Measurements from ENCODE around the gene ELAVL4.

The ELAVL4 gene

DNA sequence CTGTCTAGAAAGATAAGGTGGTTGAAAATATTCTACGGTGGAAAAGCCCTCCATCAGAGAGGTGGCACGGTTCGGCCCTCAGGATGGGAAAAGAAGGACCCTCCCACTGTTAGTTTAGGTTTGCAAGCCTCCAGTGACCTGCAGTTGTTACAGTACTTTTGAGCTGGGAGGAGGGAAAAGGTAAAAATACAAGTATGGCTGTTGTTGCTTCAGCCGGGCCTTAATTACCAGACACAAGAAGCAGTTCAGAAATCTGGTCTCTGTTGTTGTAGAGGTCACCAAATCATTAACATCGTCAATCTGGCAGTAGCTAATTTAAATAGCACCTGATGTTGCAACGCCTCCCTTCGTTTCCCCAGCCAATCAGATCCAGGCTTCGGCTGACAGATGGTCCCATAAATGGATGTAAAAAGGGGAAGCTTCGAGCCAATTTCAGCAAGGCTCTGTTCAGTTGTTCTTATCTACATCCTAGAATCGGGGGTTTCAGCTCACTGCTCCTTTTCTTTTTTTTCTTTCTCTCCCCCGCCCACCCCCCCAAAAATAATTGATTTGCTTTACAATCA lies at the start of gene ELAVL4:
Gene ELAVL4 (plus strand): TSS at position 424 of the 563 bp plus-strand sequence. CDS start 270 bp downstream, outside the sequence.
- peak; percentile 74 for DNase-seq

DNA sequence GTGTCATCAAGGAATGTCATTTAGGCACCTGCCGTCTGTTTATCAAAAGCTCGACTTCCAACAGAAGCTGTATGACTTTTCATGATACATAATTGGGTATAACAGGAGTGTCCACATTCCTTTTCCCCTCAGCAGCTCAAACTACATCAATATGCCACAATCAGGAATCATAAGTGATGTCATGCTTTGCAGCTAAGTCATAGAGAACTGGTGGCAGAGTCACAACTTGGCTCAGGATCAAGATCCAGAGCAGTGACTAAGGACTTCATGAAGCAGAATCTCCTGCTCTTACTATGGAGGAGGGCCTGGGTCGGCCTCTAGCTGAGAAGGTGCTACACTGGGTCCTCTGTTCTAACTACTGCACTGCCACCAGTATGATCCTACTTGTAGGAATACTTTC lies 48.4 kb upstream of the ELAVL4 start:
- no peak for DNase-seq

DNA sequence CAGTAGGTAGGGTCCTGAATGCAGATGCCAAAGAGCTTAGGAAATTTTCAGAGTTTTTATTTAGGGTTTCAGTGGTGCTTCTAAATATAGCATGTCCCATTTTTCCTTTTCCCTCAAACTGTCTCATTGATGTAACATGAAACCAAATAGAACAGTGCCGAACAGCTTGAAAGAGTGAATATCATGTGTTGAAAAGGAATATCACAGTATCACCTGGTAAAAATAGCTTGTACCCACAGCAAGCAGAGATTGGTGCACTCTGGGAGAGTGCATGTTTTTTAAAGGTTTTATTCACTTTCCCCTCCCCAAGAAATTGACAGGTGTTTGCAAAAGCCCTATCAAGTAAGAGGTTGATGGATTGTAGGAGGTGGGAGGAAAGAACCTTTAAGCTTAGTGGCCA lies 41.9 kb upstream of the ELAVL4 start:
- no peak for DNase-seq

DNA sequence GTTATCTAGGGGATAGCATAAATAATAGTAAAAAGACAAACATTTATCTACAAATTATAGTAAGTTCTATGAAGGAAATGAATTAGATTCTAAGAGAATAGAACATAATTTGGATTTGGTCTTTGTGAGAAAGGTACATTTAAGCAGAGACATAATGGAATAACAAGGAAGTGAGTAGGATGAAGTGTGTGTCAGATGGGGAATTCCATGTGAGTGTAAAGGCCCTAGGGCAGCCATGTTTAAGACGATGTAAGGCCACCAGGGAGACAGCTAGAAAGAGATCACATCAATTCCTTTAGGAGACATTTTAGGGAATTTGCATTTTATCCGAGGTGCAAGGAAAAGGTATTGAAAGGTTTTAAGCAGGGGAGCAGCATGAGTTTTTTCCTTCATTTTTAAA lies 33.8 kb upstream of the ELAVL4 start:
- no peak for DNase-seq

DNA sequence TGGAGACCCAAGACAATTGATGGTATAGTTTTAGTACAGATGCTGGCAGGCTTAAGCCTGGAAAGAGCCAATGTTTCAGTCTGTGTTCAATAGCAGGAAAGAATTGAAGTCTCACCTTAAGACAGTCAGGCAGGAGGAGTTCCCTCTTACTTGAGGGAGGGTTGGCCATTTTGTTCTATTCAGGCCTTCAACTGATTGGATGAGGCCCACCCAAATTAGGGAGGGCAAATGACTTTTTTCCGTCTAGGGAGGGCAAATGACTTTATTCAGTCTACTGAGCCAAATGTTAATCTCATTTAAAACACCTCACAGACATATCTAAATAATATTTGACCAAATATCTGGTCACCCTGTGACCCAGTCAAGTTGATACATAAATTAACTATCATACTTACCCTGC lies 31.4 kb upstream of the ELAVL4 start:
- no peak for DNase-seq

DNA sequence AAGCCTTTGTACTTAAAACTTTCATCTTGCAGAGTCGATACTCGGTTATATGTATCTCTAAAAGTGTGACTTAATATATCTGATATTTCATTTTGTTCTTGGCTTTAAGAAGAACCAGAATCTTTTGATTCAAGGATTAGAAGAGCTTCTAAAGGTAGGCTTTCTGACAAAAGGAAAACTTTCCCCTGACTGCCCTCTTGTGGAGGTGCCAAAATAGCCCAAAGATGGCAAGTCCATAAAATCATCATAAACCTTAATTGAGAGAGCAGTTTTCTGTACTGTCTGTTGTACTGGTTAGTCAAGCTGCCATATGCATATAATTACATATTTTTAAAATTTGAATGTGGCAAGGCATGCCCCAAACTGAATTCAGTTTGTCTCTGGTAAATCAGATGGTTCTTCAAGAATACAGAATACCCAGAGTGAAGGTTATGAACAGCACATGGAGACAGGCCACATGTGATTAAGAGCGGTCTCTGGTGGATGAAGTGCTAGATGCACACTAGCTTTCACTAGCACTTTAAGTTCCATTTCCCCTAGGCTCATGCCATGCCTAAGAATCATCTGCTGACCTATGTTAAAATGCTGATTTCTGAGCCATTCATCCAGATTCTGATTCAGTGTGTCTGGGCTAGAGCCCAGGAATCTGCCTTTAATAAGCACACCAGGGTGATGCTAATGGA lies 27.7 kb upstream of the ELAVL4 start:
- DNase-seq = peak; percentile 60

DNA sequence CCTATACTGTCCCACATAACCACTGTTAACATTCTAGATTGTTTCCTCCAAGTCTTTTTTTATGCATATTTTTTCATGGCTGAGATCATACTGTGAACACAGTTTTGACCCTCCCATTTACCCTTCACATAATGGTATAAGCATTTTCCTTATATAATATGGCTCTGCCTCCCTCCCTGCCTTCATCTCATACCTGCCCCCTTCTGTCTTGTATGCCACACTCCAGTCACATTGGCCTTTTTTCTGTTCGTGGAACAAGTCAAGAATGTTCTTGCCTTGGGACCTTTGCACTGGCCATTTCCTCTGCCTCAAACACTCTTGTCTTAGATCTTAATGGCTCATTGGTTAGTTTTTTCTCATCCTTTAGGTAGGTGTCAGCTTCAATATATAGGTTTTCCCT lies 24.3 kb upstream of the ELAVL4 start:
- DNase-seq = no peak

DNA sequence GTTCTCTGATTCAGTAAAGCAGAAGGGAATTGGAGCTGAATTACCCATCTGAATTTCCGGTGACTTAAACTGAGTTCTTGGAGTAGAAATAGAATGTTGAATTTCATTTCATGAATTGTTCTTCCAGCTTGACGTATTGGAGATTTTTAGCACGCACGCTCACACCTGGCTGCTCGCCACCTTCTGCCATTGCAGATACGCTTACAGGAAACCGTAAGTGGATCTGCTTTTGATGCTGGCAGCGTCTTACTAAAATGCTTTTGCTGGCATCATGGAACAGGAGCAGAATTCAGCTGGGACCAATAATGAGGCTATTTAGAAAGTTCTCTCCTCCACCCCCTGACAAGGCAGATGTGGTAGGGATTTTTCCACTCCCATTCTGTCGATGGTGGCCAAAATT lies 17.7 kb upstream of the ELAVL4 start:
- no peak for DNase-seq

DNA sequence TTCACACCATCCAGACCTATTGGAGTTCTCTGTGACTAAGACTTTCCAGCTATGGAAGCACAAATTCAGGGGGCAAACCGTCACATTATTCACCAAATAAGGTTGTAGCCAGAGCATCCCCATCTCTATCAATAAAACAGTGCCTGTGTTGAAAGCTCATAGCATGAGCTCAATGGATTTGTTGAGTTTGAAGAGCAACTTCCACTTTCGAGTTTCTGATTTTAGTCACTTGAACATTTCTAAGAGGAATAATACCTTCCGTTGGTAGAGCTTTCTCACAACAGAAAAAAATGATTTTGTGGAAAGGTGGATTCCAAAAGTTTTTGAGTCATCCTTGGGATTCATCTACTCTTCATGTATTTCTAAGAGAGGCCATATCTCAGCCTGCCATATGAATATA lies 13.0 kb upstream of the ELAVL4 start:
- no peak for DNase-seq

DNA sequence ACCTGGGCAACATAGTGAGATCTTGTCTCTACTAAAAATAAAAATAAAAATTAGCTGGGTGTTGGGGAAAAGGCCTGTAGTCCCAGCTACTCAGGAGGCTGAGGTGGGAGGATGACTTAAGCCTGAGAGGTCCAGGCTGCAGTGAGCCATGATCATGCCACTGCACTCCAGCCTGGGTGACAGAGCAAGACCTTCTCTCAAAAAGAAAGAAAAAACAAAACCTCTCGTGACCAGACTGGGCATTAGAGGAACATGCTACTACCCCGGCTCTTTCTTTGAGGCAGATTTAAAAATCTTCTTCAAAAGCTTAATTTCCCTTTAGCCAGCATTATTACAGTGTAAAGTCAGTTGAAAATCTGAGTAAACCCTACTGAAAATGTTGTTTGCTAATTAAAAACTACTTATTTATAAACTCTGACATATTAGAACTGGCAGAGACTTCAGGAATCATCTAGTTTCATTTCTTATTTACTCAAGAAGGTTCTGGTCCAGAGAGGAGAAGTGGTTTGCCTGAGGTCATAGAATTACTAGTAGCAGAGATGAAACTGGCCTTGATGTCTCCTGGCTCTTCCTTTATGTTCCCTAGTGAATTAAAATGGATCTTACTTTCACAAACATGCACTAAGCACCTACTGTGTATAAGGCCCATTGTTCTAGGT lies 11.6 kb upstream of the ELAVL4 start:
- no peak for DNase-seq

DNA sequence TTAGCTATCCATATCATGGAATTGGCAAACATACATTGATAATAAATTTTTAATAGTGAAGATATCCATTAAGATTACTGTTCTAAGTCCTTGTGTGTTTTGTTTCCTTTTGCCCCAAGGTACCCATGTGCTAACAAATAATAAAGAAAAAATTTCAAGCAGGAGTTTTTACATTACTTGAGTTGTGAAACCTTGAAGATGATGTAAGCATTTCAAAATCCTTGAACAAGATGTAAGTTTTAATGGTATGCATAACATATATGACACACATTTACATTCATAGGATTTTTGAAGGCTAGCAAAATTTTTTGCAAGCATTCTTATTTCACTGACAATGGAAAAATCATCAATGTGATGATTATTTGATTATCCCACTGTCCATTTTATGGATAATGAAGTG lies 10.9 kb upstream of the ELAVL4 start:
- no peak for DNase-seq

DNA sequence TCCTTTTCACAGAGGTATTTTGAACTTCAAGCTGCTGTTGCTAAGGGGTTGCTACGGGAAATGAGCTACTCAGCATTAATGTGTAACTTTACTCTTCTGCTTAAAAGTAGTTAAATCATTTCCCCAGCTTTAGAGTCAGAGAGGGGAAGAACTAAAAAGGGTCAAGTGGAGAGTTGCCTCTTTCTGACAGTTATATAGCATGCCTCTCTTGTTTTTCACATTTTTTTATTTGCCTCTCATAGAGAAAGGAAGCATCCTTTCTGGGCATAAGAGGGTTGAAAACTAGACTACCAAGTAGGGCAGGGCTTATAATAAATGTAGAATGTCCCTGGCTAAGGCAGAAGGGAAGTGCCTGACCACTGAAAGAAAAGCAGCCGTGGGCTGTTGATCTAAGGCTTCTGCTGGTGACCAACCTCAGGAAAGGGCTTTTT lies 10.1 kb upstream of the ELAVL4 start:
- no peak for DNase-seq

DNA sequence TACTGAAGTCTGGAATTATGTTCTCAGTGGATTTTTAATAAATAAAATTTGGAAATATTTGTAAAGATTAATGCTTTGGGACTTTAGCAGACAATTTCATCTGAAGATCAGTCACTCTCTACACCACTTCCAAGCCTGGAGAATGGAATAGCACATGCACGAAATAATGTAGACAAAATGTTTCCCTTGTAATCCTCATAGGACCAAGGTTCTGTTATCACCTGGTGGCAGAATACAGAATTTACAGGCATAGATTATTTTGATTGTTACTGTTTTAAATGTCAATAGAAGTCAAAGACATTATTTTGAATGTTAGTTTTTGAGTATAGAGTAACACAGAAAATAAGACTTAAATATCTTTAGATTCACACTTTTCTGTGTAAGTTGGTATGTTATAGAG lies 9.1 kb upstream of the ELAVL4 start:
- DNase-seq = no peak

DNA sequence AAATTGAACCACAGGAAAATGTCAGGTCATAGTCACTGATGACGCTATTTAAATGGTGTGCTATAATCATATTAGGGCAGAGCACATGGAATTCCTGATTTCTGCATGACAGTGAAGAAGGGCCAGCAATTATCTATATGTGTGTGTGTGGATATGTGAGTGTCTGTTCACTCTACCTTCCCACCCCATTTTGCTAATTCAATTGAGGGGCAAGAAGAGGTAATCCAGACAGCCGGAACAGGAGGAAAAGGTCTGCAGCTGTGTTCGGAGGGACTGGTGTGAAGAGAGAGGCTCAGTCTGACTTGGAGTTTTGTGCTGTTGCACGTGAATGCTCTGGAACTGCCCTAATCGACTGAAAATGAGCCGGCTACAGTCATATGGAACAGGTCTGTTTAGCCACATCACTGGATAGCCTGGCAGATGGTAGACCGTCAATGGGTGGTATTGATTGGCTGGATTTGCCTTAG lies 5.1 kb upstream of the ELAVL4 start:
- DNase-seq = no peak

DNA sequence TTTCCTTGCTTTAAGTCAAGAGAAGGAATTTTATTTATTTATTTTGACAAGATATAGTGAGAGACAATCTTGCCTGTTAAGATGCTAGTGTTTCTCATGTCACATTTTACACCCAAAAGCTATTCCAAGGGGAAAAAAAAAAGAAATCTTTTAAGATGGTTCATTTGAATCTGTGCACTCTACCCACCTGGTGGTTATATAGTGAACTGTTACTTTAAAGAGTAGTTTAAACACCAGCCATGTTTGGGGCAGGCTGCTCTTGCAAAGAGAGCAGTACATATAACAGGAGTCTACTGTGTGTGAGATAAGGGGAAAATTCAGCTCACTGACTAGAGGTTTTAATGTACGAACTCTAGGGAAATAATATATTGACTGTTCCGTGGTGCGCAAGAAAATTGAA lies 3.3 kb upstream of the ELAVL4 start:
- peak; percentile 68 for DNase-seq

DNA sequence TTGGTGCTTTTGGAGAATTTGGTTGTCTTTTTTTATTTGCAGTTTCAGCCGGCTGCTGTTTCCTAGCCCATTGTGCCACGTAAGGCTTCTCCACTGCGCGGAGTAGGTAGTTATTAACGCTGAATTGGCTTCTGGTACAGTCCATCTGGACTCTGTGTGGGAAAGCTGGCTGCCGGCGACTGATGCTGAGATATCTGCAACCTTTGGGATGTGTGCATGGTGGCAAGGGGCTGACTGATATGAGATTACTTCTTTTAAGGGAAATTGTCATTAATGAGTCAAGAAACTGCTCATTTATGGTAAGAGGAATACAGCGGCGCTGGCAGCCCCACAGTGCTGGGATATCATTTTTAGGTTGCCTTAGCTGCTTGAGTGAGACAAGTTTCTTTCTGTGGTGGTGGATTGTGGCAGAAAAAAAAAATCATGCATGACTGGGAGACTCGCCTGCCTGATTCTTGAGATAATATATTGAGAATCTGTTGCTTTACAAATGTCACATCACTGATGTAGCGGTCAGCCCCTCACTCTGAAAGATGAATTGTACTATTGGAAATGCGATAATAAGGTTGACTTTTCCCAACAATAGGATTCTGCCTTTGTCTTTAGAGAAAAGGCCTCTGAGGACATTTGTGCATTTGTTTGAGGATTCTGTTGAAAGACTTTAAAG lies 2.5 kb upstream of the ELAVL4 start:
- peak; percentile 74 for DNase-seq

DNA sequence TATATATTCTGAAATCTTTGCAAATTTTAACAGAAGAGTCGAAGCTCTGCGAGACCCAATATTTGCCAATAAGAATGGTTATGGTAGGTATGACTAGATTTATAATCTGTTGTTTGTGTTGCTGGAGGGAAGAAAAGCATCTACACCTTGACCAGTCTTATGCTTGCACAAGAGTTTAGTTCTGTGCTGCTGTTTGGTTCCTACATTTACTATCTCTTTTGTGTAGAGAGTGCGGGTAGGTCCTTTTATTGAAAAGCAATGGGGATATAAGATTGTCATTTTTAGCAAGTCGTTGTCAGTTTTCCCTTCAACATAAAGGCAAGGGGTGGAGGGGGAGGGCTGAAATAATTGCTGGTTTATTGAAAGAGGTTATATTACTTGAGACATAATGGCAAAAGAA lies 396 bp downstream of the ELAVL4 start:
- DNase-seq = no peak

DNA sequence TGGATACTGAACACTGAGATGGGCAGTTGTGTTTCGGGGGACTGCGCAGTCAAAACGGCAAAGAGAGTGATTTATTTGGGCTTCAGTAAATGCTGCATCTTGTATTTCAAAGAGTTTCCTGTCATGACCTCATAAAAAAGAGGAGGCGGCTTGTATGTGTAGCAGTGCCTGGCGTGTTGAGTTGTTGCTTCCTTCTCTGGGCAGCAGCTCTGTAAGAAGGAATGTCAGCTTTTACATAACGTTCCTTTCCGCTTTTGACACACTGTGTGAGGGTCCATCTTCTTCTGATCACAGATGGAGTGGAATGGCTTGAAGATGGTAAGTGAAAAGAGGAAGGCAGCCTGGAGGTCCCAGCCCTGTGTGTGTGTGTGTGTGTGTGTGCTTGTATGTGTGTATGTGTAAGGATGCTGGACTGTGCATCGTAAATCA lies 941 bp downstream of the ELAVL4 start:
- peak; percentile 31 for DNase-seq

DNA sequence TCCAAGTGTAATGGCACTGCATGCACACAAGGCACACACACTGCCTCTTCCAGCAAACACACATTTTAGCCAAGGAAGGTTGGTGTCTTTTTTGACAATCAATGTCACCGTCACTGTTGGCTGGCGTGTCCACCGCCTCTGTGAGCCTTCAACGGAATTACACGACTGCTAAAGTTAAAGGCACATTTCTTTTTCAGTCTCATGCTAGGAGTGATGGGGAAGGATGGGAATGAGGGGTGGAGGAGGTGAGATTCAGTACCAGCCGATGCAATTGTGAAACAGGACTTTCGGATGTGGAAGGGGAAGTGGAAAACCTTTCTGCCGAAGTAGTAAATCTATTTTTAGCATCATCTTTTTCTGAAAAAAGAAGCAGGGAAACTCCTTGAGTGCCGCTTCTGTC lies 1.4 kb downstream of the ELAVL4 start:
- DNase-seq = no peak

DNA sequence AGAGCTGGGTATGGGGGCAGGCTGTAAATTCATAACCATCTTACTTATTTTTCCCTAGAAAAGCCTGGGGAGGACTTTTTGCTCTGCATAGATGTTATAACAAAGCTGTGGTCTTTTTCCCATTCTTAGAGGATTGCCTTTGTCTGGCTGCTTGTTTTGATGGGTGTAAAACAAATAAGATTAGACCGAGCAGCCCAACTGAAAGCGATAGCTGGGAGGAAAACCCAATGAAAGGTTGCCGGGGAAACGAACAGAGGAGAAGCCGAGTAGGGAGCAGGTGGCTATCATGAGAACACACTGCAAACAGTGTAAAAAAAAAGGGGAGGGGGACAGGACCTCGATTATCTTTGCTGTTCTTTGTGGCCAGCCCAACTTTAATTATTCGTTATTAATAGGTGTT lies 1.9 kb downstream of the ELAVL4 start:
- DNase-seq = peak; percentile 66

DNA sequence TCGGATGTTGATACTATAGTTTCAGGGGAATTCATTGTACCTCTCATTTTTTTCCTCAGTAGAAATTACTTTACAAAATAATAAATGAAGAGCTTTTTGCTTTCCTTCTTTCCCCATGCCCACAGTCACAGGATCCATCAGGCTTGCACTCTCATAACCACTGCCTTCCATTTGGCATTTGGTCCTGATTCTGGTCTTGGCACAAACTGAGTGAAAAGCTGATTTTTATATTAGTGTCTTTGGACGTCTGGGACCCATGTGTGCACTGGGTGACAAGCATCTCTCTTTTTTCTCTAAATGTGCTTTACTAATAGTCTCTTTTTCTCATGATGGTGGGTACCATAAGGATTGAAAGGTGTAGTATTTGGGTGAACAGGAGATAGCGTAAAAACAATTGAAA lies 2.8 kb downstream of the ELAVL4 start:
- no peak for DNase-seq

DNA sequence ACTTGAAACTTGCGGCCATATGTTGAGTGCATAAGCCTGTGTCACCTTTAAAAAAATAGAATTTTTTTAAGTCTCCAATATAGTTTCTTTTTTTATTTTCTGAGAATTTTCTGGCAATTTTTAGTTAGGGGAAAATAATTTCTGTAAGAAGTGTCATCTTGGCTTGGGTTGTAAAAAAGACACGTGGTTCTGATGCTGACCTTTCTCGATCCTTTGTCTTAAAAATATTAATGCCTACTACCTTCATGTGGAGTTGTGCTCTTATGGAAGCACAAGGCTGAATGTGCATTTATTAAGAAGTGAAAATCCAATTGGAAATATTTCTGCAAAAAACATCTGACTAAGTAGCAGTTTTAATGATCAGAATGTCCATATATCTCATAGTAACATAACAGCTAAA lies 3.5 kb downstream of the ELAVL4 start:
- DNase-seq = no peak

DNA sequence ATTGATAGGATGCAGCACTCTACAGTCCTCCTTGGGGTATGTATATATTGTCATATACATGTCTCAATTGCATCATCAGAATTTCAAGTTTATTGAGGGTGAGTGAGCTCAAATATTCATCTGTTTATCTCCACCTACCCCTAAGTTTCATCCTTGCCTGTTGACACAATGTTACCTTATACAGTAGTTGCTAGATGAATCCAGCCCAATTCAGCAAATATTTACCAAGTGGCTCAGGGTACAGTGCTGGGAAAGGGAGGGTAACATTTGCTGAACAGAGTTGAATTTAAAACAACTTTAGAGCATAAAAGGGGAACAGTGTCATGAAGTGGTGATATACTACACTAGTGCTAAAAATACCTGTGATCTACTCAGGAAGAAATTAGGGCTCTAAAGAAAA lies 14.4 kb downstream of the ELAVL4 start:
- no peak for DNase-seq
